Brain pericyte (primary cell): Measurements from ENCODE around the gene TMEM53.
"Not testable (repeated sequence)": the region's sequence is repeated elsewhere in the genome, so short reads cannot be mapped to it uniquely, and the experiment has no call there.

Experiments used
- DNase-seq: peaks from one replicate; pipeline ENCODE4 v3.0.0-alpha.2; 2012; ENCODE audit warnings: low read depth, low spot score

Gene TMEM53

DNA sequence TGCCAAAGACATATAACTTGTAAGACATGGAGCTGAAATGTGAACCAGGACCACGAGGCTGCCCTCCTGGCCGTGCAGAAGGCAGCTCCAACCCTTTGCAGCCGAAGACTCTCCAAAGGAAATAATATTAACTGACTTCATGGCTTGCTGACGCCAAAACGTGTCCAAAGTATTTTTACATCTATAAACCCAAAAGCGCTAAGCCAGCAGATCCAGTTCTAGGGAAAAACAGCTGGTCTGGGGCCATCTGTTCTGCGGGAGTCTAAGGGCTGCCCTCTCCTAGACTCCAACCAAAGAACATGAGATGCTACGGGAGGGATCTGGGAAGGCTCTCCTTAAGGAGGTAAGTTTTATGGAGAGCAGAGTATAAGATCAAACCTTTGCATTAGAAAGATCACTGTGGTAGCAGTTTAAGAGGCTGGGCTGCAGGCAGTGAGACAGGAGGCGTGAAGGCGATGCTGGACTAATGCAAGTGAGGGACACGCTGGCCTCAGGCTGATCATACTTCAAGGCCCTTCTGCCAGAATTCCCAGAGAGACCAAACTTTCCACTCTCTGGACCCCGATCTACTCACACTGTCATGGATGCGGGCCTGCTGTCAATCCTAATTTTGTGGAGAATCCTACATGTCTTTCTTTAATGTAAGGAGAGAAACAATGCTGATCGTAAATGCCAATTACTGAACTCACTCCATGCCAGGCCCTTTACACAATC lies 1.2 kb downstream of the TMEM53 start:
- no peak for DNase-seq

GRCh38 chr1:44672254-44672955 lies 1.9 kb downstream of the TMEM53 start:
- no peak for DNase-seq

- DNase-seq = no peak
Measured at GRCh38 chr1:44670751-44671640, 3.3 kb downstream of the TMEM53 start.

GRCh38 chr1:44666719-44667118 lies 7.6 kb downstream of the TMEM53 start:
- DNase-seq = not testable (repeated sequence)

- DNase-seq = no peak
Measured at GRCh38 chr1:44664730-44665370, 9.4 kb downstream of the TMEM53 start.

- DNase-seq = no peak
Measured at GRCh38 chr1:44663417-44663816, 10.9 kb downstream of the TMEM53 start.

DNA sequence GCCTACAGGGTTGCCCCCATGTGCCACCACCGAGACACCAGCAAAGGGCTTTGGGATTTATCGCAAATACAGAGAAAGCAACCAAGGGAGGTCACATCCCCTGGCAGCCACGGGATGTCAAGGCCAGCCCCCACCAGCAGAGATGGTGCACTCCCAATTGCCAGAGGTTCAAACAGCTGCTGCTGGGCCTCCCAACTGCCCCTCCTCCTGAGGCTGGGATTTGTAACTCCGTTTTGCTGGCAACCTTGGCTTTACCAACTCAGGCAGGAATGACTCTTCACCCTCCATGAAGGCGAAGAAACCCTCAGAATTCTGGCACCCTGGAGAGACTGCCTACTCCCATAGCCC lies 11.6 kb downstream of the TMEM53 start:
- DNase-seq = no peak

DNA sequence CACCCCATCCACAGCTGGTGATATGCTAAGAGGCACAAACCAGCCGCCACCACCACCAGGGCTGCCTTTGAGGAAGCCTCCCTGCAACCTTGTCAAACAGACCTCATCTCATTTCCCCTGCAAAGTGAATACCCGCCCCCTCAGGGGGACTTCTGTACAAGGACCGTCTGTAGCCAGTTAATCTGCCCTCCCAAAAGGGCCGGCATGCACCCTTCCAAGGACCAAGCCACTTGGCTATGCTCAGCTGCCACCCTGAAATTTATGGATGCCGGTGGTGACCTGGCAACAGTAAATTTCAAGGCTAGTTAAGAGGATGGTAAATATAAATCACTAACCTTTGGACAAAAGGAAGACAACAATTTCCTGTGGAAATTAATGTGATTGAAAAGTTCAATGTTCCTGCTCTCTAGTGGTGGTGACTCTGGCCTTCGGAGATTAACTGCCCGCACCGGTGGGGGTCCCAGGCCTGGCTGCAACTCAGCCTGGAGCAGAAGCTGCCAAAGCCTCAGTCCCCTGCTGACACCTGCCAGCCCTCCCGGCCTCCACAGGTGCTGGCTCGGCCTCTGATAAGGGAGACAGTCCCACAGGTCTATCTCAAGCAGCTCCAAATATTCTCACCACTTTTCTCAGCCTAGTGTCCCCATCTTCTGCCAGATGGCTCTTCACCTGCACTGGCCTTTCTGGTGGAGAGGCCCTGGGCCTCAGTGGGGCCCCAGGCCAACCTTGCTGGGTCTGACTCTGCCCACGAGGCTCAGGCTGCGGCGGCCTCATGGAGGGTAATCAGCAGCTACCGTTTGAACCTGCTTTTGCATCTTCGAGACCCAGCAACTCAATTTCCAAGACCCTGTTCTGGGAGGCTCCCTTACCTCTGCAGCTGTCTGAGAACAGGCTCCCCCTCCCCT lies 12.2 kb downstream of the TMEM53 start:
- no peak for DNase-seq

- DNase-seq = no peak
Measured at GRCh38 chr1:44660176-44660575, 14.1 kb downstream of the TMEM53 start.

DNA sequence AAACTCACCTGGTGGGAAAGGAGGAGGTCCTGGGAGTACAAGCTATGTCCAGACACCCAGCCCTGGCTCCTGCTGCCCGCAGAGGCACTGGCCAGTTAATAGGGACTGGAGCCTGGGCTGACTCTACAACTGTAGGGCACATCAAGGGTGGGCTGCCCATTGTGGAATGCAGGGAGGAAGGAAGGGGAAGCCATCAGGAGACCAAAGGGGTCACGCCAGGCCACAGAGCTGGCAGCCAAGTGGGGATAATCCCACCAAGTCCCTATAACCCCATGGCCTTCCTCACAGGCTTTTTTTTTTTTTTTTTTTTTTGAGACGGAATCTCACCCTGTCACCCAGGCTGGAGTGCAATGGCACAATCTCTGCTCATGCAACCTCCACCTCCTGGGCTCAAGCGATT lies 14.7 kb downstream of the TMEM53 start:
- DNase-seq = no peak

GRCh38 chr1:44655609-44656008 lies 18.7 kb downstream of the TMEM53 start:
- no peak for DNase-seq

- DNase-seq = no peak
Measured at GRCh38 chr1:44654621-44655187, 19.6 kb downstream of the TMEM53 start.

DNA sequence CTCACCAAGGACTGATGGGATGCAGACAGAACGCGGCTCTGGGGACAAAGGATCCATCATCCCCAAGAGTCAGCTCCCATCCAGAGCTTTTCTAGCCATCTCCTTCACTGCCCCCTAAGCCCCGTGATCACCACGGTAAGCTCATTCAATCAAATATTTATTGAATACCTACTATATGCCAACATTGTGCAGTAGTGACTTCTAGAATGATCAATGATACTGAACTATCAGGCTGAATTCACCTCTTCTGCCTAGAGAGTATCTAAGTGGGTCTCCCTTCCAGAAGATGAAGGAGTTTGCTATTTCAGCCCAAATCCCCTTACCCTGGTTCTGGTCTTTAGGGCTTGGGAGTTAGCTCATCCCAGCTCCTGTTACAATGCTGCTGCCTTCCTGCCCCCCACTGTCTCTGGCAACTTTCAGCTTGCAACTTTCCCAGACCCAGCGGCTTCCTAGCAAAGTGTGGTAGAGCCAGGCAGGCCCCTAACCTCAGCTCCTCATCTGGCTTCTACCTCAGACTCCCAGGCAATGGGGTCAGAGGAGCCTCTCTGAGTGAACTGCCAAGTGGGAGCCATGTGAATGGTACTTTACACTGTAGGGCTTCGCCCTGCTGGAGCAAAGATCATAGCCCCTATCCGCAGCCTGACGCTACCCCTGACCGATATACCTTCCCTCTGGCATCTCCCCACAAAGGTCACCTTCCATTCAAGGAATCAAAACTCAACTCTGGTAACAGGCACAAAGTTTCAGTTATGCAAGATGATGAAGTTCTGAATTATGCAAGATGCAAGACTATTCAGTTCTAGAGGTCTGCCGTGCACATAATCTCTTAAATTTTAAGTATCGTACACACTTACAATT lies 20.9 kb downstream of the TMEM53 start:
- DNase-seq = no peak

DNA sequence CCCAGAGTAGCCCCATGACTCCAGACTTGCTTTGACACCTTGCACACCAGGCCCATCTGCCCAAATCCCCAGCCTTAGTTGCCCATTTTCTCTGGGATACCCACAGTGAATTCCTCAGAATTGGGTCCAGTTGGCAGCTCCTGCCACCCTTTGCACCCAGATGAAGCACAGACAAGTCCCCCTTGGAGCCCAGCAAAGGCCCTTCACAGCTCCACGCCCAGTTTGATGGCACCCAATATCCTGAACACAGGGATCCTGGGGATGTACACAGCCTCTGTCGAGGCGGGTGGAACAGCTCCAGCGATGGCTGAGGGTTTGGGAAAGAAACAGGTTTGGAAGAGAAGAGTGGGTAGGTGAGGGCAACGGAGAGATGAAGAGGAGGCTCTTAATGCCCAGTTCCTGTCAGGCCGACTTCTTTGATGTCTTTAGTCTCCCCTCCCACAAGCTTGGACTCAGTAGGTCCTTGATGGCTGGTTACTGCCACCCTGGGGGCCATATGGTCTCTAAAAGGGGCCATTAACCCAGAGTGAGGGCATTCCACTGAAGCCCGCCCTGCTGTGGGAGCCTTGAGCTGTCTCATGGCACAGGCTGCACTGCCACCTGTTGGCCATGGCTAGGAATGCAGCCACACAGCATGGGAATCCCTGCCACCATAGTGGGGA lies 21.7 kb downstream of the TMEM53 start:
- no peak for DNase-seq

- no peak for DNase-seq
Measured at GRCh38 chr1:44651069-44651468, 23.2 kb downstream of the TMEM53 start.

DNA sequence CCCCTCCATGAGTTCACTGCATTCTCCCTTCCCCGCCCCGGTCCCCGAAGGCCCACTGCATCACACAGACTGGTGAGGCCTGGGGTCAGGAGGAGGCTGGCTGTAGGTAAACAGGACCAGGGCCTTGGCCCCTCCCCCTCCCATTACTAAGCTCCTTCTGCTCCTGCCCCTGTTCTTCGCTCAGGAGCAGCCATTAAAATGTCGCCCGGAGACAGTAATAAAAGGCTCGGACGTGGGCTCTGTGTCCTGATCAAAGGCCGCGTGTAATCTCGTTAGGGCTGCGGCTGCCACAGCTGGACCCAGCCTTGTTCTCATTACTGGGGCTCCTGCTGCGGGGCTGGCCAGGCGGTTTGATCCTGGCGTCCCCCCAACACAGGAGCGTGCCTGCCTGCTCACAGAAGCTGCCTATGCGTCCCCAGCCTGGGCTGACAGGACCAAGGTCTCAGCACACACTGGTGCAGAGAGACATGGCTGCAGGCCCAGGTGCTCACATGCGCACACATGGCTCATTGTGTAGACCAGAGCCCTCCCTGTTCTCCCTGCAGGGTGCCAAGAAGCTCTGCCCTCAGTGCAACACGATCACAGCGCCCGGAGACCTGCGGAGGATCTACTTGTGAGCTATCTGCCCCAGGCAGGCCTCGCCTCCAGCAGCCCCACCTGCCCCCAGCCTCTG lies 24.0 kb downstream of the TMEM53 start:
- no peak for DNase-seq

DNA sequence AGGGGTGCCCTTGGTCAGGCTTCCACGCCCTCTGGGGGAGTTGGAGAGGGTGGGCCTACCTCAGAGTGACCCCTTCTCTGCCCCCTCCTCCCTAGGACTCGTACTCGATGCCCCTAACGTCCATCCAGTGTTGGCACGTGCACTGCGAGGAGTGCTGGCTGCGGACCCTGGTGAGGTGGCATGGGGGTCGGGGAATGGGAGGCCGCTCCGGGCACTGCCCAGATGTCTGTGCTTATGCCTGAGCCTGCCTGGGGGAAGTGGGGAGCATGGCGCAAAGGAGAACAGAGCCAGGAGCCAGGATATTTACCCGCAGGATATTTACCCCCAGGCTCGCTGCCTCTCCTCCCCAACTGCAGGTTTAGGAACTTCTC lies 24.5 kb downstream of the TMEM53 start:
- DNase-seq = no peak

DNA sequence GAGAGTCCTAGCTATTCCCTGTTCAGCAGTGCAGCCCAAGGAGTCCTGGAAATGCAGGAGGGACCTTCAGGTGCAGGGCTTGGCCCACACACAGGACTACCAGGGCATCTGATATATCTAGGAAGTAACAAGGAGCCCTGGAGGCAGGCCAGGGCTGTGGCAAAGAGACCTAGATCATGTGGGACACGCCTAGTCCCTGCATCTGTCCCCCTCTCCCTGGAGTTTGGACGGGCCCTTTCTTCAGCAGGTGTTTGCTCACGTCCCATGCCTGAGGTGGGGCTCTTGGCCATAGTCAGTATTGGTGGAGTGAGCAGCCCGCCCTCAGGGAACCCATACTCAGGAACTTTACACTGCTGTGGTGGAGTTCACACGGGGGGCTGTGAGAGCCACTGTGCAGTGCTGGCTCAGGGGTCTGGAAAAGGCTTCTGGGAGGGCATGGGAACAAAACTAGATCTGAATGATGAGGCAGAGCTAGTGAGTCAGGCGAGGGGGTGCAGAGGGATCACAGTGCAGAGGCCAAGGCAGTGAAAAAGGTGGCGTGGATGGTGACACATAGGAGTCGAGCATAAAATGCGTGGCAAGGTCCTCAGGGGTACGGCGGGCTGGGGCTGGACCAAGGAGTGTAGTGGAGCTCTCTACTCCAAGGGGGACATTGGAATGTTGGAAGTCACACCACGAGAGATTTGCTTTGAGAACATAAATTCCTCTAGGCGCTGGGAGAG lies 25.6 kb downstream of the TMEM53 start:
- DNase-seq = no peak
